ENCODE results near the gene TRIM37.
"Not testable (repeated sequence)": the region's sequence is repeated elsewhere in the genome, so short reads cannot be mapped to it uniquely, and the experiment has no call there.

The TRIM37 gene

DNA sequence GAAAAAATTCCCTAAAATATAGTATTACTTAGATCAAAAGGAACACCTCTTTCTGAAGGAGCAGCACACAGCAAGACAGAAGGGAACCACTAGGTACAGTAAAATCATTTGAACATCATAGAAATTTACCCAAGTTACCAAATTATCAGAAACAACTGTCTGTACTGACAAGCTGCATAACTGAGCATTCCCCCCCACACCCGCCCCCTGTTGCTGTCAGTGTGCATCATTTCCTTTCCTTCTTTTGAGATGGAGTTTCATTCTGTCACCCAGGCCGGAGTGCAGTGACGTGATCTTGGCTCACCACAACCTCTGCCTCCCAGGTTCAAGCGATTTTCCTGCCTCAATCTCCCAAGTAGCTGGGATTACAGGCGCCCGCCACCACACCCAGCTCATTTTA, 120.7 kb downstream of the TRIM37 start:
- no peak for DNase-seq

DNA sequence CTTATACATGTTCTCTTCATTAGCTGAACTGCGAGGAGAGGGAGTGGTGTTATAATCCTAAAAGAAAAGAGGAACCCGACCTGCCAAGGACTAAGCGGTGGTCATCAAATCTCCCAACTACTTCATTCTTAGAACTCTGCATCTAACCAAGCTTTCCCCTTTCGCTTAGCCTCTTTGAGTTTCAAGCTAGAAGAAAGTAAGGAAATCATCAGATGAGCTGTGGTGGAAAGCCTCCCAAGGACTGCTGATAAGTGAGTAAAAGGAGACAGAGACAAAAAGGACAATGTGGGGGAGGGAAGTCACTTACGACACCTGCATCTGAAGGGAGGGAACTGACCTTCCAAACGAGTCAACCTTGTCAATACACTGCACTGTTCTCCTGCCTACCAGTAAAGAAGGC, 121.3 kb downstream of the TRIM37 start:
- no peak for DNase-seq

DNA sequence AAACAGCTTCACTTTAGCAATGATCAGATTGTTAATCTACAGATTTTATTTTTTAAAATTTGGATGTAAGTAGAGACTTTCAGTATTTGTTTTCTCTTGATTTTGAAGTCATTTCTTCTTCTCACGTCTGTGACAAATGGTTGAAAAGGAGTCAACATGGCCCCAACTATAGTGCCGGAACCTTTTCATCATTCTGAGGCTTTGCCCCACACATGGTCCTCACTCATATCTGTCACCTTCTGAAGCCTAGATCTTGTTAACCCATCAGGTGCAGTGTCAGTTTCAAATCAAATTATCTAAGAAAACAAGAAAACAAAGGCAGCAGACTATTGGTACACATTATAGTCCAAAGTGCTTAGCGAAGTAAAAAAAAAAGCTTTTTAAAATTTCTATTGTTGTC, 124.1 kb downstream of the TRIM37 start:
- no peak for DNase-seq

DNA sequence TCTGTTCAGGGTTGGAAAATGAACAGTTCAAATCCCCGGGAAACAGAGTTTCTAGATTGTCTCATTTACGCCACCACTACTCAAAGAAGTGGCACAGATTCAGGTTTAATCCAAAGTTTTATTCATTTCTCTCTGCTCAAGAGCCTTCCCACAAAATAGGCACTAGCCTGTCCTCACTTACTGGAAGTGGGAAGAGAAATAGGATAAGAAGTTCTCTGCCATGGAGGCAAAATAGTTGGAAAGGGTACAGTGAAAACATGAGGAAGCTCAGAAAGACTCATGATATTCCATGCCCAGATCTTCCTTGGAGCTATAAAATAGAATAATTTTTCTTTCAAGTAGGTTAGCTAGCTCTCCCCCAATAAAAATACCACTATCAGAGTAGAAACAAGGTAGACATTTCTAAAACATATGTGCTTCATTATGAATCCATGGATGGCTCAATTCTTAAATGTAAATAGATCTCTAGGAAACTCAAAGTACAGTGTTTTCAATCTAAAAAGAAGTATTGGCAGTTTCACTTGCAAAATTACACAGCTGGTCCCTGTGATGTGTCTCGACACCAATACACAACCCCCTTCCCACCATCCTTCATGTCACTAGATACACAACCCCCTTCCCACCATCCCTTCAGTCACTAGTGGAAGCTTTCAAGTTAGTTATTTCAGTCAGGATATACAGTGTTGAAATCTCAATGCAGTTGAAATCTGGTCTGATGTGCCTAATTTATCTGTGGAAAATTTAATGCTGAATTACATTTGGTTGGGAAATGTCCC, 125.8 kb downstream of the TRIM37 start:
- no peak for DNase-seq

DNA sequence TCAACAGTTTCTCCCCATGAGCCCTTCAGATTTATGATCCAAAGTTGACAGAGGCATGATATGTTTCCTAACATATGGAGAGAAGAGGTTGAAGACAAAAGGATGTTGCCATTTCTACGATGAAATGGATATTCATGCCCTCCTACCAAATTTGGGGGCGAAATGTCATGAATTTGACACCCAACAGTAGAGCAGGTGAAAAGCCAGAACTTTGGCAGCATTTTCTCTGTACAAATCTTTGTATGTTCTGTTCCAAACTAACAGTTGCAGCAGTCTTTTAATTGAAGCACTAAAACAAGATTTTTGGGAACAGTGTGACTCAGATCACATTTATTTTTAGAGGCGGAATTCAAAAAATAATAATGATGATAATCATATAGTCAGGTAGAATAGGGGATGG, 130.1 kb downstream of the TRIM37 start:
- no peak for DNase-seq

DNA sequence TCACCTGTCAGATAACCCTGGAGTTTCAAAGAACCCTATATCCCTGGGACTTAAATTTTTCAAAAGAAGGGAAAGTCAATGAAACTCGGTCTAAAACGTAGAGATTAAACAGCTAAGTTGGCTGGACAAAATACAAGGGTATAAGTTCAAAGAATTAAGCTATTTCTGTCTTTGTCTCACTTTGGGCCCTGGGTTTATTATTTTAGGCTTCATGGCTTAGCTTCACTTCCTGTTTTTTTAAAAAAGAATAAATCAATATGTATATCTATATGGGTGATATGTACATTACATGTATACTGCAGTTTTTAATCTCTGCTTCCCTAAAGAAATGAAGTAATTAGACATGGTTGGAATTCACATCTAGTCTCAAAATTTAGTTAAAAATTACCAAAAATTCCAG, 132.3 kb downstream of the TRIM37 start:
- no peak for DNase-seq

DNA sequence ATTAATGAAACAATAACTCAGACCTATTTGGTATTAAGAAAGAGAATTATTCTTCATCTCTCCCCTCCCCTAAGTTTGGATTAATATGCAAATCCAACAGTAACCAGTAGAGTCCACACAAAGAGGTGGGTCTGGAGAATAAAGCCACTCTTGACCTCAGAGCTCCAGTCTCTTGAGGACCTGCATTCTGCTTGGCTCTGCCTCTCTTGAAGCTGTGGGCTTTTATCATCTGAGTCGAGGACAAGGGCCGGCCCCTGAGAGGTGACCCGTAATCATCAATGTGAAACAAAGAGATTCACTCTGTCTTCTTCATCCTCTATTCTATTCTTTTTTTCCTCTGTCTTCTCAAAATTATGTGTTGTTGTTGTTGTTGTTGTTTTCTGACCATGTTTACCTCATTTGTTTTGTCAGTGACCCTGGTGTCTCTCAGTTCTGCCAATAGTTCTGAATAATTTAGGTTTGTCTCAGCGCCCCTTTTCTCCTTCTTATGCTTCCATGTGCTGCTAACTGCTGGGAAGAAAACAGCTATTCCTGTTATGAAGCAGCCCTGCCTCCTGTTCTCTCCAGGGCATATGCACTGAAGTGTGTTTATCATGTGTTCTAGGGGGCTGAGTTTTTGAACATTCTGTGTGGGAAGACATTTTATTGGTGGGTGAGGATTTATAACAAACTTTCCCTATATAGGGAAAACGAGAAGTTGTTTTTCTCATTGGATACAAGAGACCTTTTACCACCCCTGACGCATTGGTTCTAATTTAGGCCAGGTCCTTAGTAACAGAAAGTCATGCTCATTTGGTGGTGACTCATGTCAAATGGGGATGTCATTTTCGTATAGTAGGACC, 135.8 kb downstream of the TRIM37 start:
- no peak for DNase-seq

DNA sequence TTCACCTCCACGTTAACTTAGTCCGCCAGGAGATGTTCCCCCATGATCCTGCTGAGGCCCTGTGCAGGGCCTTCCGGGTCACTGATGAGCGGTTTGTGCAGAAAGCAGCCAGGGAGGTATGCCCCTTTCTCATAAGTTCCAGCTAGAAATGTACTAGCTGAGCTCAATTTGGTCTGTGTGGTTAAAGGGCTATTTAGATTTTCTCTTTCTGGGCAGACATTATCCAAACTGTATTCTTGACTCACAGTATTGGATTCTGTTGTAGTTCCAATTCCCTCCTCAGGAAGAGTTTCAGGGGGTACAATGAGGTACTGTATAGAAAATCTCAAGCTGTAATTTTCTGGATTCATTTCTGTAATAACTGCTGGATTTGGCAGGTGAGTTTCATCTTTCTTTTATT, 137.1 kb downstream of the TRIM37 start:
- DNase-seq: no peak

DNA sequence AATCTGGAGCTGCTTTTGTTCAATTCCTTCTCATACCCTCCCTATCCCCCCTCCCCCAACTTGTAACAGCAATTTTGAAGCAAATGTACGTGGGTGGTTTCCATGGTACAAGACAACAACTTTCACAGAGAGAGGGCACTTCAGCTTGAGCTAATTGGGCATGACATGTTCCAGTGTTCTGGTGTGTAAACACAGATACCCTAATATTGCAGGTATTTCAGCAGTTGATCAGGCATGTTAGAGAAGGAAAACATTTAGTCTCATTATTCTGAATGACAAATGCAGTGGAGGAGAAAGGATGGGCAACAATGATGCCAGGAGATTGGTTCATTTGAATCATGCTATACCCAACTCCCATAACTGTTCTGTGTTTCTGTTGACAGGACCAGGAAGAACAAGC, 137.5 kb downstream of the TRIM37 start:
- peak; percentile 68 for DNase-seq

DNA sequence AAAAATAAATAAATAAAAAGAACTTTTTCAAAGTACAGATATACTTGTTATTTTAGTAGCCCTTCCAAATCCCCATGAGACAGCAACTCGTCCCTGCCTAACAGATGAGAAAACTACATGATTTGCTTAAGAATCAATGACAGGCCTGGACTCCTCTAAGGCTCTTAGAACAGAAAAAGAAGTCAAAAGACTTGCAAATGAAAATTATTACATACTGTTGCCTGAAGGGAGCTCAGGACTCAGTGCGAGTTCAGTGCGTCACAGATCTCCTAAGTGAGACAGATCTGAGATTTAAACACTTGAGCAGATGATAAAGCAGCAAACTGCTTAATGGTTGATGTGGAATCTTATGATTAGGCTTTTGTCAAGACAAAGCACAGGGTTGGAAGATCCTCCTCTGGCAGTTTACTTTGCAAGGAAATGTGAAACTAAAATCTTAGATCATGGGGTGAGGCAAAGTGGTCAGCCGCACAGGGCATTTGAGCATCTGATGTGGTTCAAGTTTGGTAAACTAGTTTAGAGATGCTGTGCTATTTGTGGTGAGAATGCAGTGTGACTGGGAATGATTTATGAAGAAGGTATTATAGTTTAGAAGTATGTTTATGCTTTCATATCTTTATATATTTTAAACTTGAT, 138.1 kb downstream of the TRIM37 start:
- DNase-seq: no peak

DNA sequence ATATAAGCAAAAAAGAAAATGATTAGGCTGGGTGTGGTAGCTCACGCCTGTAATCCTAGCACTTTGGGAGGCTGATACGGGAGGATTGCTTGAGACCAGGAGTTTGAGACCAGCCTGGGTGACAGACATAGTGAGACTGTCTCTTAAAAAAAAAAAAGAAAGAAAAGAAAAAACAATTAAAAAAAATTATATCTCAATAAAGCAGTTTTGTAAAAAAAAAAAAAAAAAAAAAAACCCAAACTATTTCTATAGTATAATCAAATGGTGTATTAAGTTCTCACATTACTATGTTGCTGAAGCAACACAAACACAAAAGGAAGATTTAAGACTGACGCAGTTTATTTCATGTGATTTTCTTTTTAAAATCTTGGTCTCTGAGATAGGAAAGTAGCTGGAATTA, 140.5 kb downstream of the TRIM37 start:
- no peak for DNase-seq

DNA sequence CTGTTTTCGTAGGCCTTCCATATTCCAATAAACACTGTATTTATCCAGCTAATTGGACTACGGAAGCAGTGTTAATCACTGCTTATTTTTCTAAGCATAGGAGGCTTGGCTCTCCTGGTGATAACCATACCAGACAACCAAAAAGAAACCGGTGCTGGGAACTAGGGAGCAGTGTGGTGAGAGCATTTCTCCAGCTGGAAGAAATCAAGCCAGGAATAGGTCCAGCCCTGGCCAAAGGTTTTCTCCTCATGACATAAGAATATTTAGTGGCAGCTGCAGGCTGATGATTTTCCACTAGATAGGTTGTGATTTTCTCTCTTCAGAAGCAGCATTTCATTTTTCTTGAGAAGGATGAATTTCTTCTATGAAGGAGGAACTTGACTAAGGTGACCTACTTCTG, 141.5 kb downstream of the TRIM37 start:
- no peak for DNase-seq

DNA sequence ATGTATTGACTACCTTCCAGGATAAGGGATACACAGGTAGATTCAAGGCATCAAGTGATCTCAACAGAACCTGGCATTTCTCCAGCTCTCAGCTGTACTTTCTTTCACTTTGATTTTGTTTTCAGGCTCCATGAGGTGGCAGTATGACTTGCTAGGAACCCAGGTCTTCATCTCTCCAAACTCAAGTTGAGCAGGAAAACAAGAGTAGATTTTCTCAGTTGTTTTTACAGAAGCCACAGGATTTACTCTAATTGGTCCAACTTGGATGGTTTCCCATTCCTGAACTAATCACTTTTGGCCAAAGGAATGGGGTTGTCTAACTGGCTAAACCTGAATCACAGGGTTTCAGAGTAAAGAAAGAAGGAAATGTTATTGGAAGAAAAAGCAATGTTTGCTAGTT, 146.6 kb downstream of the TRIM37 start:
- no peak for DNase-seq

DNA sequence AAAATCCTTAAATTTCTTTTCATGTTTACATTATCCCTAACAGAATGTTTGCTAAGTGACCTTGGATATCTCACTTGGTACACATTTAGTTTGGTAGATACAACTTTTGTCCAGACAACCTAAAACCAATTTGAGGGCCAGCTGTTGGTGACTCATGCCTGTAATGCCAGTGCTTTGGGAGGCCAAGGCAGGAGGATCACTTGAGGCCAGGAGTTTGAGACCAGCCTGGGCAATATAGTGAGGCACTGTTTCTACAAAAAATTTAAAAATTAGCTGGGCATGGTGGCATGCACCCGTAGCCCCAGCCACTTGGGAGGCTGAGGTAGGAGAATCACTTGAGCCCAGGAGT, 149.0 kb downstream of the TRIM37 start:
- not testable (repeated sequence) for DNase-seq

DNA sequence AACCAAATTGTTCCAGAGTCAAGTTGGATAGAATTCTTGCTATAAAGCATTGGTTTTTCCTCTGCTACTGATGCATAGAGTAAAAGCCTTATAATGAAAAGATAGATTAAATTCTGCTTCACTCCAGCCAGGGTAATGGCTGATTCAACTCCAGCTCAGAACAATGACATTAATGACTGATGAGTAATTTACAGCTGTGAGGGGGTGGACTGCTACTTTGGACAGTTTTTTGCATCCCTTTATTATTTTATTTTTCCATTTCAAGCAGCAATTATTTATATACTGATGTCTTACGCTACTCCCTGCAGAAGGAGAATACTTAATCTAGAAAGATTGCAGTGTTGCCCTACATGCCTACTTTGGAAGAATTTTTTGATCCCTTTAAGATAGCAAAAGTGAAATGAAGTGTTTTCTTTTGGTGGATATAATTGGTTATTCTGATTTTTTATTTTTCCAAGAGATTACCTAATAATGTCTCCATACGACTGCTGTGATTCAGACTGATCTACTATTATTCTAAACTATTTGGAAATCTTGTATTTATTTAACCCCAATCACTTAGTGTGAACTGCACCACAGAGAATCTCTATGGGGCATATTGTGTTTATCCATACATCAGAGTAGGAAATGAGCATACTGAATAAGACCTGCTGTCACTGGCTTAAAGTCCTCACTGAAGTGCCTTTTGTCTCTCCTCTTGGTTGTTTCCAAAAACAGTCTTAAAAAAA, 149.5 kb downstream of the TRIM37 start:
- no peak for DNase-seq

DNA sequence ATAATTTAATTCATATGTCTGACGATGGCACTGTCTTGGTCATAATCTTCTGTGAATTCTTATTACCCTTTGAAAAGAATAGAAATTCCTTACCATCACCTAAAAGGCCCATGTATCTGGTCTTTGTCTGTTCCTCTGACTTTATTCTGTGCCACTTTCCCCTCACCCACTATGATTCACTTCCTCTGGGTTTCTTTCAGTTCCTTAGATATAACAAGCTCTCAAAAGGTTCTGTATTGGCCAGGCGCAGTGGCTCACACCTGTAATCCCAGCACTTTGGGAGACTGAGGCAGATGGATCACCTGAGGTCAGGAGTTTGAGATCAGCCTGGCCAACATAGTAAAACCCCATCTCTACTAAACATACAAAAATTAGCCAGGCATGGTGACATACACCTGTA, 152.3 kb downstream of the TRIM37 start:
- DNase-seq: not testable (repeated sequence)

DNA sequence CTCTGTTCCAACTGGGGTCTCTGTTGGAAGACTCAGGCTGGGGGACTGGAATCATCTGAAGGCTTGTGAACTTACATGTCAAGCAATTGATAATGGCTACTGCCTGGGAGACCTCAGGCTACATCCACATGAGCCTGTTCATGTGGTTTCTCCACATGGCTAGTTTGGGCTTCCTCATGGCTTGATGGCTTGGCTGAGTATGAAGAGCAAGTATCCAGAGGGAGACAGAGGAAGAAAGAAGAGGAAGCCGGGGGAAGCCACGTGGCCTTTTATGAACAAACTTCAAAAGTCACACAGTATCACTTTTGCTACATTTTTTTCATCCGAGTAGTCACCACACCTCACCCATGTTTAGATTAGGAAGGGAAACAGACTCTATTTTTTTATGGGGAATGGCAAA, 158.9 kb downstream of the TRIM37 start:
- no peak for DNase-seq

DNA sequence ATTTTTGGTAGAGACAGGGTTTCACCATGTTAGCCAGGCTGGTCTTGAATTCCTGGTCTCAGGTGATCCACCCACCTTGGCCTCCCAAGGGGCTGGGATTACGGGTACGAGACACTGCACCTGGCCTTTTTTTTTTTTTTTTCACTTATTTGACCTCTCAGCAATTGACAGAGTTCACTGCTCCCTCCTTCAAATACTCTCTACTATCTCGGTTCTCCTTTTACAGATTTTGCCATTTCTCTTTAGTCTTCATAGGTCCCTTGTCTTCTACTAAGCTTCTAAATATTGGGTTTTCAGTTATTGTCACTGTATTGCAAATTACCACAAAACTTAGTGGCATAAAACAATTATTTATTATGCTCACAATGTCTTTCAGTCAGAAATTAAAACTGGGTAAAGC, 159.3 kb downstream of the TRIM37 start:
- no peak for DNase-seq

DNA sequence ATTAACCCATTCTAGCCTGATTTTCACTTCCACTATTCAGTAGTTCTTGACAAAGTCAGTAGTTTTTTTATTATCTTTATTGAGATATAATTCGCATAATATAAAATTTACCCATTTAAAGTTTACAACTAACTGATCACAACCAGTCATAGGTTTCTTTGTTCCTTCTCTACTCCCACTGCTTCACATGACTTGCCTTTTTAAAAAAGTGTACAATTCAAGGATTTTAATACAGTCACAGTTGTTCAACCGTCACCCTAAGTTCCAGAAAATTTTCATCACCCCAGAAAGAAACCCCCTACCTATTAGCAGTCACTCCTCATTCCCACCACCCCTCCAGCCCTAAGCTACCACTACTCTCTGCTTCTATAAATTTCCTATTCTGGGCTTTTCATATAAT, 162.5 kb downstream of the TRIM37 start:
- DNase-seq: no peak

DNA sequence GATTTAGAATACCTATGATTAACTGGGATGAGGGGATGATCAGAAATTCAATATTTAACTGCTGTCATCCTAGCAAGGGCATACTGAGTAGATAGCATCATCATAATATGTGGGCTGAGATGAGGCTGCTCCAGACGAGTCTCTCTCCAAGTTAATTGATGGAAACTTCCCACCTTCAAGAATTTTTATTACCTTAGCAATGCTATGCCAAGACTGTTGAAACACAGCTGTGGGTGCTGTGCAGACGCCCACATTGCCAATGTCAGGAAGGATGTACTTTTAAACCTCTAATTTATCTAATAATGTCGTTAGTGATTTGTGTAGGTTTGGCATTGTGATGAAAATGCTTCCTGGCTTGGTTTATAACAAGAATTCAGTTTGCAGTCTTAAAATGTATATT, 170.4 kb downstream of the TRIM37 start:
- no peak for DNase-seq

DNA sequence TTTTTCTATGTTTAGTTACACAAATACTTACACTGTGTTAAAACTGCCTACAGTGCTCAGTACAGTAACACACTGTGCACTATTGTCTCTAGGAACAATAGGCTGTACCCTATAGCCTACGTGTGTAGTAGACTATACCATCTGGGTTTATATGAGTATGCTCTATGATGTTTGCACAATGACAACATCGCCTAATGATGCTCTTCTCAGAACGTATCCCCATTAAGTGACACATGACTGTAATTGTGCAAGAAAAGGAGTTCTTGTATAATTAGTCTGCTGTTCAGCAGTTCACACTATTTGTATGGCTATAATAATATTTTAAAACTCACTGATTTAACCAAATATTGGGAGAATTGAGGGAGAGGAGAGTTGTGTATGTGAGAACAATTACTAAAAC, 173.7 kb downstream of the TRIM37 start:
- no peak for DNase-seq

Data from NCI-H1092 (cell line).